Measurements from ENCODE around the gene THSD7B. TPM values are rescaled to one million over a fixed set of nuclear protein-coding genes. Genes with fewer than 3 reads are reported as not detected.
A peak's percentile ranks its signal among the peaks of the same experiment; 100 is the strongest.

Gene THSD7B
- total and polyA plus RNA-seq, 2 experiments from 2014 or later, result 0.86 to 3.8 TPM

- Histone ChIP-seq H3K9me2 (ENCODE audit: insufficient read depth) (0 out of 2 replicates have a peak, but pooled peaks cover 5% of the 10 kb centered on the region), H3K4me3 (no peak overlapping the region), H3F3A (replicated peaks; ENCODE audit: low read depth) (no peaks in the 10 kb centered on the region), H3K79me2 (replicated peaks; ENCODE audit: insufficient read depth) (no peaks in the 10 kb centered on the region), H3K27me3 (ENCODE audit: insufficient read depth) (no peaks in the 10 kb centered on the region), H2AFZ (no peak overlapping the region), H4K20me1 (replicated peaks; ENCODE audit: insufficient read depth) (no peaks in the 10 kb centered on the region), H3K36me3 (ENCODE audit: insufficient read depth) (no peaks in the 10 kb centered on the region), H3K4me2 (no peak overlapping the region), H3K27ac (ENCODE audit: low read depth) (no peak overlapping the region), H3K4me1 (ENCODE audit: insufficient read depth) (no peaks in the 10 kb centered on the region)
- no peak overlapping the region for H3K4me3 Mint-ChIP-seq
- DNase-seq (ENCODE audit: low spot score), result no peak
- H3K9me3 Mint-ChIP-seq, result no peaks in the 10 kb centered on the region
- no peak overlapping the region for H3K27ac Mint-ChIP-seq
- H3K27me3 Mint-ChIP-seq (ENCODE audit: insufficient read depth, low read depth, poor library complexity), result no peaks in the 10 kb centered on the region
- no peaks in the 10 kb centered on the region for H3K4me1 Mint-ChIP-seq
- no peak for TF ChIP-seq ZNF331 (CRISPR knock-in tag; IDR thresholded peaks at IDR 0.05; ENCODE audit: low read depth)
- TF ChIP-seq, protein P1, sequence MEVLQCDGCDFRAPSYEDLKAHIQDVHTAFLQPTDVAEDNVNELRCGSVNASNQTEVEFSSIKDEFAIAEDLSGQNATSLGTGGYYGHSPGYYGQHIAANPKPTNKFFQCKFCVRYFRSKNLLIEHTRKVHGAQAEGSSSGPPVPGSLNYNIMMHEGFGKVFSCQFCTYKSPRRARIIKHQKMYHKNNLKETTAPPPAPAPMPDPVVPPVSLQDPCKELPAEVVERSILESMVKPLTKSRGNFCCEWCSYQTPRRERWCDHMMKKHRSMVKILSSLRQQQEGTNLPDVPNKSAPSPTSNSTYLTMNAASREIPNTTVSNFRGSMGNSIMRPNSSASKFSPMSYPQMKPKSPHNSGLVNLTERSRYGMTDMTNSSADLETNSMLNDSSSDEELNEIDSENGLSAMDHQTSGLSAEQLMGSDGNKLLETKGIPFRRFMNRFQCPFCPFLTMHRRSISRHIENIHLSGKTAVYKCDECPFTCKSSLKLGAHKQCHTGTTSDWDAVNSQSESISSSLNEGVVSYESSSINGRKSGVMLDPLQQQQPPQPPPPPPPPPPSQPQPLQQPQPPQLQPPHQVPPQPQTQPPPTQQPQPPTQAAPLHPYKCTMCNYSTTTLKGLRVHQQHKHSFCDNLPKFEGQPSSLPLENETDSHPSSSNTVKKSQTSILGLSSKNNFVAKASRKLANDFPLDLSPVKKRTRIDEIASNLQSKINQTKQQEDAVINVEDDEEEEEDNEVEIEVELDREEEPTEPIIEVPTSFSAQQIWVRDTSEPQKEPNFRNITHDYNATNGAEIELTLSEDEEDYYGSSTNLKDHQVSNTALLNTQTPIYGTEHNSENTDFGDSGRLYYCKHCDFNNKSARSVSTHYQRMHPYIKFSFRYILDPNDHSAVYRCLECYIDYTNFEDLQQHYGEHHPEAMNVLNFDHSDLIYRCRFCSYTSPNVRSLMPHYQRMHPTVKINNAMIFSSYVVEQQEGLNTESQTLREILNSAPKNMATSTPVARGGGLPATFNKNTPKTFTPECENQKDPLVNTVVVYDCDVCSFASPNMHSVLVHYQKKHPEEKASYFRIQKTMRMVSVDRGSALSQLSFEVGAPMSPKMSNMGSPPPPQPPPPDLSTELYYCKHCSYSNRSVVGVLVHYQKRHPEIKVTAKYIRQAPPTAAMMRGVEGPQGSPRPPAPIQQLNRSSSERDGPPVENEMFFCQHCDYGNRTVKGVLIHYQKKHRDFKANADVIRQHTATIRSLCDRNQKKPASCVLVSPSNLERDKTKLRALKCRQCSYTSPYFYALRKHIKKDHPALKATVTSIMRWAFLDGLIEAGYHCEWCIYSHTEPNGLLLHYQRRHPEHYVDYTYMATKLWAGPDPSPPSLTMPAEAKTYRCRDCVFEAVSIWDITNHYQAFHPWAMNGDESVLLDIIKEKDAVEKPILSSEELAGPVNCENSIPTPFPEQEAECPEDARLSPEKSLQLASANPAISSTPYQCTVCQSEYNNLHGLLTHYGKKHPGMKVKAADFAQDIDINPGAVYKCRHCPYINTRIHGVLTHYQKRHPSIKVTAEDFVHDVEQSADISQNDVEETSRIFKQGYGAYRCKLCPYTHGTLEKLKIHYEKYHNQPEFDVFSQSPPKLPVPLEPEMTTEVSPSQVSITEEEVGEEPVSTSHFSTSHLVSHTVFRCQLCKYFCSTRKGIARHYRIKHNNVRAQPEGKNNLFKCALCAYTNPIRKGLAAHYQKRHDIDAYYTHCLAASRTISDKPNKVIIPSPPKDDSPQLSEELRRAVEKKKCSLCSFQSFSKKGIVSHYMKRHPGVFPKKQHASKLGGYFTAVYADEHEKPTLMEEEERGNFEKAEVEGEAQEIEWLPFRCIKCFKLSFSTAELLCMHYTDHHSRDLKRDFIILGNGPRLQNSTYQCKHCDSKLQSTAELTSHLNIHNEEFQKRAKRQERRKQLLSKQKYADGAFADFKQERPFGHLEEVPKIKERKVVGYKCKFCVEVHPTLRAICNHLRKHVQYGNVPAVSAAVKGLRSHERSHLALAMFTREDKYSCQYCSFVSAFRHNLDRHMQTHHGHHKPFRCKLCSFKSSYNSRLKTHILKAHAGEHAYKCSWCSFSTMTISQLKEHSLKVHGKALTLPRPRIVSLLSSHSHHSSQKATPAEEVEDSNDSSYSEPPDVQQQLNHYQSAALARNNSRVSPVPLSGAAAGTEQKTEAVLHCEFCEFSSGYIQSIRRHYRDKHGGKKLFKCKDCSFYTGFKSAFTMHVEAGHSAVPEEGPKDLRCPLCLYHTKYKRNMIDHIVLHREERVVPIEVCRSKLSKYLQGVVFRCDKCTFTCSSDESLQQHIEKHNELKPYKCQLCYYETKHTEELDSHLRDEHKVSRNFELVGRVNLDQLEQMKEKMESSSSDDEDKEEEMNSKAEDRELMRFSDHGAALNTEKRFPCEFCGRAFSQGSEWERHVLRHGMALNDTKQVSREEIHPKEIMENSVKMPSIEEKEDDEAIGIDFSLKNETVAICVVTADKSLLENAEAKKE (CRISPR knock-in tag; IDR thresholded peaks at IDR 0.05), result no peak
- TF ChIP-seq EZH2phosphoT487 (IDR thresholded peaks at IDR 0.05; ENCODE audit: unreplicated experiment), result no peak
- no peak for ATAC-seq
- H3K36me3 Mint-ChIP-seq (ENCODE audit: low read depth), result no peaks in the 10 kb centered on the region
Measured at GRCh38 chr2:137607722-137608318, 842.5 kb downstream of the THSD7B start.

DNA sequence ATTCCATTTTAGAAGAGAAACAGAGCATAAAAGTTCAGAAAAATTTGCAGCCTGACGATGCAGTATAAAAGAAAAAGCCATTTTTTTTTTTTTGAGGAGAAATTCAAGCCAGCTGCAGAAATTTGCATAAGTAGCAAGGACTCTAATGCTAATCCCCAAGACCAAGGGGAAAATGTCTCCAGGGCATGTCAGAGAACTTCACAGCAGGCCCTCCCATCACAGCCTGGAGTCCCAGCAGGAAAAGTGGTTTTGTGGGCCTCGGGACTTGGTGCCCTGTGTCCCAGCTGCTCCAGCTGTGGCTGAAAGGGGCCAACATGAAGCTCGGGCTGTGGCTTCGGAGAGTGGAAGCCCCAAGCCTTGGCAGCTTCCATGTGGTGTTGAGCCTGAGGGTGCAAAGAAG is 873.6 kb downstream of the THSD7B start:
- DNase-seq (ENCODE audit: low spot score) (no peak), ATAC-seq (no peak)
- H3K27ac Mint-ChIP-seq, result no peak overlapping the region

More for the DNA sequence above, 873.6 kb downstream of the THSD7B start:
- H3K4me1 Mint-ChIP-seq, result peaks cover 4% of the 10 kb centered on the region; the same call in 2 of the 3 replicates
- TF ChIP-seq, protein P1 (CRISPR knock-in tag; IDR thresholded peaks at IDR 0.05), result 0 out of 2 replicates have a peak, but pooled peaks have one; percentile 21
- TF ChIP-seq ZNF331 (CRISPR knock-in tag; IDR thresholded peaks at IDR 0.05; ENCODE audit: low read depth) (no peak), JUNB (IDR thresholded peaks at IDR 0.05; ENCODE audit: unreplicated experiment) (no peak)
- Histone ChIP-seq H3K79me2 (replicated peaks; ENCODE audit: insufficient read depth) (no peaks in the 10 kb centered on the region), H3K4me1 (ENCODE audit: insufficient read depth) (no peaks in the 10 kb centered on the region), H4K20me1 (replicated peaks; ENCODE audit: insufficient read depth) (no peaks in the 10 kb centered on the region), H3K27me3 (ENCODE audit: insufficient read depth) (no peaks in the 10 kb centered on the region), H3F3A (replicated peaks; ENCODE audit: low read depth) (no peaks in the 10 kb centered on the region), H3K36me3 (ENCODE audit: insufficient read depth) (no peaks in the 10 kb centered on the region), H2AFZ (no peak overlapping the region), H3K27ac (ENCODE audit: low read depth) (no peak overlapping the region), H3K9me2 (ENCODE audit: insufficient read depth) (peaks cover 6% of the 10 kb centered on the region; the same call in 1 of the 2 replicates), H3K4me3 (no peak overlapping the region), H3K4me2 (no peak overlapping the region)
- H3K27me3 Mint-ChIP-seq (ENCODE audit: insufficient read depth, low read depth, poor library complexity), result peaks cover under 1% of the 10 kb centered on the region
- no peak overlapping the region for H3K4me3 Mint-ChIP-seq
- H3K36me3 Mint-ChIP-seq (ENCODE audit: low read depth), result no peaks in the 10 kb centered on the region
- no peaks in the 10 kb centered on the region for H3K9me3 Mint-ChIP-seq
